HepG2 (cell line): ENCODE measurements around the gene BMERB1. TPM values are rescaled to one million over a fixed set of nuclear protein-coding genes. Genes with fewer than 3 reads are reported as not detected.

Experiments
- AGO2 ChIP-seq: fragments of 200-400 bp; formaldehyde crosslinking; optimal IDR thresholded peaks from 2 replicates; pipeline ENCODE3; 2017; ENCODE audit warnings: mild to moderate bottlenecking, low read depth, low read length, moderate library complexity
- ATF6 ChIP-seq: sonication (generic); formaldehyde crosslinking; conservative IDR thresholded peaks from 2 replicates; pipeline ENCODE4 v1.4.0; 2020; ENCODE audit warnings: missing genetic modification reagents
- BRD4 ChIP-seq: sonication (generic); formaldehyde crosslinking; IDR thresholded peaks from 2 replicates; pipeline ENCODE4 v1.4.0; 2020; ENCODE audit warnings: missing genetic modification reagents
- IRF9 ChIP-seq: sonication (generic); formaldehyde crosslinking; IDR thresholded peaks from 2 replicates; pipeline ENCODE4 v1.8.0; 2022; ENCODE audit warnings: missing genetic modification reagents, mild to moderate bottlenecking, borderline replicate concordance
- KDM2A ChIP-seq: sonication (generic); formaldehyde crosslinking; IDR thresholded peaks from 2 replicates; pipeline ENCODE4 v1.4.0; 2020; ENCODE audit warnings: low read depth, missing genetic modification reagents, borderline replicate concordance
- LCORL ChIP-seq, 2 experiments: fragments of 450-650 bp in 1 of 2; sonication (generic) in 1 of 2; formaldehyde crosslinking in 1 of 2; IDR thresholded peaks; 2 replicates each; pipeline versions ENCODE4 v1.5.0 to v1.6.1; 2017 to 2020; ENCODE audit warnings: antibody characterized with exemption in 1 of 2, missing genetic modification reagents in 1 of 2
- NFYB ChIP-seq: sonication (generic); formaldehyde crosslinking; IDR thresholded peaks from 2 replicates; pipeline ENCODE4 v1.4.0; 2020; ENCODE audit warnings: missing genetic modification reagents
- PAWR ChIP-seq: sonication (generic); formaldehyde crosslinking; IDR thresholded peaks from 2 replicates; pipeline ENCODE4 v1.4.0; 2020; ENCODE audit warnings: missing genetic modification reagents, mild to moderate bottlenecking, borderline replicate concordance
- REL ChIP-seq: sonication (generic); formaldehyde crosslinking; conservative IDR thresholded peaks from 2 replicates; pipeline ENCODE4 v1.8.0; 2022; ENCODE audit warnings: mild to moderate bottlenecking, missing genetic modification reagents, moderate library complexity
- SMARCC2 ChIP-seq: fragments of 450-650 bp; IDR thresholded peaks from 2 replicates; pipeline ENCODE4 v1.6.1; 2017; ENCODE audit warnings: antibody characterized with exemption, mild to moderate bottlenecking
- TP53 ChIP-seq: sonication (generic); formaldehyde crosslinking; conservative IDR thresholded peaks from 2 replicates; pipeline ENCODE4 v1.4.0; 2020; ENCODE audit warnings: missing genetic modification reagents
- ZBTB38 ChIP-seq: sonication (generic); formaldehyde crosslinking; IDR thresholded peaks from 2 replicates; pipeline ENCODE4 v1.5.1; 2020; ENCODE audit warnings: mild to moderate bottlenecking, missing genetic modification reagents
- ZFP36L1 ChIP-seq: sonication (generic); formaldehyde crosslinking; IDR thresholded peaks from 2 replicates; pipeline ENCODE4 v1.8.0; 2022; ENCODE audit warnings: mild to moderate bottlenecking, missing genetic modification reagents, moderate library complexity
- ZNF160 ChIP-seq: sonication (generic); formaldehyde crosslinking; IDR thresholded peaks from 2 replicates; pipeline ENCODE4 v1.8.0; 2022; ENCODE audit warnings: mild to moderate bottlenecking, inconsistent platforms, missing genetic modification reagents
- ZNF556 ChIP-seq: sonication (generic); formaldehyde crosslinking; IDR thresholded peaks from 2 replicates; pipeline ENCODE4 v1.4.0; 2020; ENCODE audit warnings: mild to moderate bottlenecking, missing genetic modification reagents, borderline replicate concordance
- ZNF792 ChIP-seq: IDR thresholded peaks from 2 replicates; pipeline ENCODE4 v1.6.1; 2016
- ZNF891 ChIP-seq: sonication (generic); formaldehyde crosslinking; IDR thresholded peaks from 2 replicates; pipeline ENCODE4 v1.5.0; 2020; ENCODE audit warnings: mild to moderate bottlenecking, missing genetic modification reagents
- ZSCAN12 ChIP-seq: sonication (generic); formaldehyde crosslinking; IDR thresholded peaks from 2 replicates; pipeline ENCODE4 v1.9.0; 2021; ENCODE audit warnings: mild to moderate bottlenecking, missing genetic modification reagents
- polyA plus RNA-seq, 8 experiments: library from polyadenylated mRNA; depleted of rRNA in 3 of 8; stranded (reverse) in 7 of 8; unstranded in 1 of 8; fragments of >200 nt; fragmentation: Illumina TruSeq in 4 of 8; extraction: Trizol in 4 of 8; gene quantifications; 2 replicates each; pipeline versions ENCODE4 v1.2.1 to v1.2.3, GENCODE V29; 2011 to 2016; ENCODE audit warnings: low read depth in 4 of 8, missing spikeins in 1 of 8, mixed read lengths in 1 of 8; ENCODE audit not compliant: insufficient read depth in 1 of 8
- total RNA-seq, 5 experiments: library from RNA; depleted of rRNA; stranded (reverse); fragments of >200 nt; fragmentation: Illumina TruSeq; extraction: Trizol; gene quantifications; 2 replicates each; pipeline ENCODE4 v1.2.3, GENCODE V29; 2016; ENCODE audit warnings: low read depth in 1 of 5

The BMERB1 gene
- total and polyA plus RNA-seq, 2 of the 13 experiments (the other 11 are each of a cell fraction or from before 2014, with no cell fraction given), result 1.4 TPM

- TF ChIP-seq ZBTB38 (peak; percentile 58; the same call in 1 of the 2 replicates), SMARCC2 (no peak), ATF6 (no peak), ZNF556 (CRISPR knock-in tag) (peak; percentile 42; the same call in 1 of the 2 replicates), IRF9 (CRISPR knock-in tag) (peak; percentile 56; the same call in 1 of the 2 replicates), ZNF160 (CRISPR knock-in tag) (peak; percentile 28; the same call in 1 of the 2 replicates), LCORL (IDR thresholded peaks at IDR 0.05) (no peak), LCORL (CRISPR knock-in tag; IDR thresholded peaks at IDR 0.05) (peak; percentile 32; the same call in 1 of the 2 replicates), REL (CRISPR knock-in tag) (no peak), TP53 (0 out of 2 replicates have a peak, but pooled peaks have one; percentile 56), BRD4 (CRISPR knock-in tag) (no peak), ZNF792 (CRISPR knock-in tag) (peak; percentile 89), KDM2A (CRISPR knock-in tag) (peak; percentile 65), AGO2 (no peak), NFYB (CRISPR knock-in tag) (peak; percentile 64), ZSCAN12 (CRISPR knock-in tag) (0 out of 2 replicates have a peak, but pooled peaks have one; percentile 37), ZNF891 (no peak), ZFP36L1 (CRISPR knock-in tag) (no peak), PAWR (CRISPR knock-in tag) (no peak)
Observed at GRCh38 chr16:15482068-15482747, 47.8 kb downstream of the BMERB1 start (continued).
